T-helper 1 cell (primary cell): Measurements from ENCODE around the gene CDKAL1.
"Not testable (repeated sequence)": the region's sequence is repeated elsewhere in the genome, so short reads cannot be mapped to it uniquely, and the experiment has no call there.

Source experiments
- DNase-seq, 5 donors: peaks; one replicate each; pipeline ENCODE4 v3.0.0-alpha.2; 2012 to 2020

The CDKAL1 gene

DNA sequence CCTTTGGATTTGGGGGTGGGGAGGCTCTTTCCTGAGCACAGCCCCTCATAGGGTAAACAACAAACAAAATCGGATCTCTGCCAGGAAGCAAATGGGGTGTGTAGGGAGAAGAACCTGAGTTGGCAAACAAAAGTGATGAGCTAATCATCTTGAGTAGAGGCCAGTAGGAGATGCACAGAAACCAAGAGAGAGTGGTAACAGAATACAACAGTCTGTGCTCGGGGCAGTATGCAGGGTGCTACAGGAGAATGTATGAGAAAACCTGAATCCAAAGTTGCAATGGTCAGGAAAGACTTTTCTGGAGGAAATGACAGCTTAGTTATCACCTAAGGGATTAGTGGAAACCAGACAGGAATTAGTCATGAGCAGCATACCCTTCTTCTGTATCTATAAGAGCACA lies 177.8 kb downstream of the CDKAL1 start:
- no peak for DNase-seq

DNA sequence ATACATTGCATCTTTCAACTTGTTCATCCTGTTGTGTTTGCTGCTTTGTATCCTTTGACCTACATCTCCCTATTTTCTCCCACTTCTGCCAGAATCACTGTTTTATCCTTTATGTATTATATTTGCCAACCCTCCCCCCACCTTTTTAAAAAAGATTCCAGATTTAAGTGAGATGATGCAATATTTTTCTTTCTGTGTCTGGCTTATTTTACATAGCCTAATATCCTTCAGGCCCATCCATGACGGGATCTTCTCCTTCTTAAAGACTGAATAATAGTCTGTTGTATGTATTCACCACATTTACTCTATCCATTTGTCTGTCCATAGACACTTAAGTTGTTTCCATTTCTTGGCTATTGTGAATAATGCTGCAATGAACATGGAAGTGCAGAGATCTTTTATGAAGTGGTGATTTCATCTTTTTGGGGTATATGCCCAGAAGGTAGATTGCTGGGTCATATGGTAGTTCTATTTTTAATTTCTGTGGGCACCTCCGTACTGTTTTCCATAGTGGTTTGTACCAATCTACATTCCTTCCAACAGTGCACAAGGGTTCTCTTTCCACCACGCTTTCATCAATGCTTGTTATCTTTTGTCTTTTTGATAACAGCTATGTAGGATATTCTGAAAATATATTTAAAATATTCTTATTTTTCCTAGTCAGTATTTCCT lies 181.0 kb downstream of the CDKAL1 start:
- DNase-seq = no peak

DNA sequence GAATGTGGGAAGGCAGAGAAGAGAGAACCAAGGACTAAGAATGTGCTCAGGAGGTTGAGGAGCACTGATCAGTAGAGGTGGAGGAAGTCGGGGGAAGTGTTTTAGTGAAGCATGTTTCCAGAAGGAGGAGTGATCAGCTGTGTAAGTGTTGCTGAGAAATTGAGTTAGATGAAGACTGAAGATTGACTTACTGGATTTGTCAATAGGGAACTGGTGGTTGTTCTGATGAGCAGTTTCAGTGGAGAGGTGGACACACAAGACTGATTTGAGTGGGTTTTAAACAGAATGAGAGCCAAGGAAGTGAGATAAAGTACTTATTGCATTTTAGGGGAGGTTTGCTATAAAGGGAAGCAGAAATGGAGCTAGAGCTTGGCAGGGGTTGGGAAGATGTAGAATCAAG lies 182.6 kb downstream of the CDKAL1 start:
- no peak for DNase-seq

DNA sequence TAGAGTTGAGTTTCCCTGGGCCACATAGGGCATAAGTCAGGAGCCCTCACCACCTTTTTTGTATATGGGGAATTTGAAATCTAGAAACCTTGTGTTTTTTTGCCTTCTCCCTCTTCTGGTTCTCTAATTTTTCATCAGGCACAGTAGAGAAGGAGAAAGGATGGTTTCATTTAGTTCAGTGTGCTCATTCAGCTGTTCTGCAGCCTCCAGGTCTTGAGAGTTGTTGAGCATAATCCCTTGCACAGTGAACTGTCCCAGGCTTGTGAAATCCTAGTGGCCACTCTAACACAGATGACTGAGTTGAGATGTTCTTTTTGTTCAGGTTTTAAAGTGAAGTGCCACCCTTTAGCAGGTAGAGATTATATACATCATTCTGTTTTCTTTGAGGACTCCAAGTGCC lies 183.5 kb downstream of the CDKAL1 start:
- DNase-seq = no peak

DNA sequence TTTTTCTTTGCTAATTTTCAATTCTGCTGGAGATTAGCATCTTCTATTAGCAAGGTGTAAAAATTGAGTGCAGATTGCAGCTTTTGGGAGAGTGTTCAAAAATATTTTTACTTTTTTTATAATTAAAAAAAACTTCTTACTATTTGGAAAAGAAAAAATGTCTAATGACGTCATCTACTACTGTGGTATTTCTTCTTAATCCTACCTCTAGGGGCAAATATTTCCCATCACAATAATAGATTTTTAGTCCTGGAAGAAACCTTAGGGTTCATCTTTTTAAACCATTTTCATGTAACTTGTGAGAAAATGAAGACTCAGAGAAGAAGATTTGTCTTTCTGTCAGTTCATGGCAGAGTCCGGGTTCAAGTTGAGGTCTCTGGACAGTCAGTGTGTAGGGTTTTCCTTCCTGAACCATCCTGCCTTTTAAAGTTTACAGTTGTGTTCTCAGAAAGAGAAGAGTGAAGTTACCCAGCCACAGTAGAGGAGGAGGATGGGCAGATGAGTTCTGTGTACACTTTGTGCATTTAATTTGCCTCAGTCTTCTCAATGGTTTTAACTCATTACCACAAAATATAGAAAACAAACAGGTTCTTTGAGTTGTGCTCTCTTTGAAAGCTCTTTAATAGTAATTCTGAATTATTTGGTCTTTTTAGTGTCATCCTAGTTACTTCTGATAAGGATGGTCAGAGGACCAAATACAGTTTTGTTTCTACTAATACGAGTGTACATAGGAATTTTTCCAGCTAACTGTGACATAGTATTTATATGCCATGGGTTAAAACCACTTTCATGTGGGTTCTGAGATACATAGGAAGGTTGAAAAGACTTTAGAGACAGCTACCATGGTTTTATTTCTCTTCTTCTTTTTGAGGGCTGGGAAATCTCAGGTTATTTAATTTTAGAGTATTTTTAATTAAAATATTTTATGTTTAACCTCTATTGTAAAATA lies 184.7 kb downstream of the CDKAL1 start:
- no peak for DNase-seq

DNA sequence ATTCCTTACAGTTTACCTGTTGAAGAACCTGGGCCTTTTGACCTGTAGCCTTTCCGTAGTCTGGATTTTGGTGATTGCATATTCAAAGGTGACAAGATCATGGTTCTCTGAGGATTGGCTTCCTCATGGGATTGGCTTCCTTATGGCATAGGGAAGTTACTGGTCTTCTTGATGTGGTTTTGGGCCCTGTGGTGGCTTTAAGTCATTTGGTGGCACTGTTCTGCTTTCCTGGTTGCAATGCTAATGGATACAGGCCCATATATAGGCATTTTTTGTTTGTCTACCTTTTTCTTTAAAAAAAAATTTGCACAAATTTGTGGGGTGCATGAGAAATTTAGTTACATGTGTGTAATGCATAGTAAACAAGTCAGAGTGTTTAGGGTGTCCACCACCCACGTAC lies 185.7 kb downstream of the CDKAL1 start:
- no peak for DNase-seq

DNA sequence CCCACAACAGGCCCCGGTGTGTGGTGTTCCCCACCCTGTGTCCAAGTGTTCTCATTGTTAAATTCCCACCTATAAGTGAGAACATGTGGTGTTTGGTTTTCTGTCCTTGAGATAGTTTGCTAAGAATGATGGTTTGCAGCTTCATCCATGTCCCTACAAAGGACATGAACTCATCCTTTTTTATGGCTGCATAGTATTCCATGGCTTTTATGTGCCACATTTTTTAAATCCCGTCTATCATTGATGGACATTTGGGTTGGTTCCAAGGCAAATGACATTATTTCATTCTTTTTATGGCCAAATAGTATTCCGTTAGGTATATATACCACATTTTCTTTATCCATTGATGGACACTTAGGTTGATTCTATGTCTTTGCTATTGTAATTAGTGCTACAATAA lies 186.9 kb downstream of the CDKAL1 start:
- not testable (repeated sequence) for DNase-seq

DNA sequence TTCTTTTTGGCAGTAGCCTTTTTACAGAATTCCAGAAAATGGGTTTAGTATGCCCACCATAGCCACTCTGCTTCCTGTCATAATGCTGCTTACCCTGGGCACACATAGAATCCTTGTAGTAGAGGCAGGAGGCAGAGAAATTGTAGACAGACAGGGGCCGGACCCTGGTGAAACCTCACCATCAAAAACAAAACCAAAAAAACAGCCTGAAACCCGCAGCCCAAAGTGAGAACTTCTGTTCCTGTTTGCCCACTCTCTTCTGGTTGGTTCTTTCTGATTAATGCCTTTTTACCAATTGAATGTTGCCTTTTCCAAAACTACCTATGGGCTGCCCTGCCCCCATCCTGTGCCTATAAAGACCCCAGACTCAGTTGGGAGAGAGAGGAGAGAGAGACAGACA lies 188.2 kb downstream of the CDKAL1 start:
- no peak for DNase-seq

DNA sequence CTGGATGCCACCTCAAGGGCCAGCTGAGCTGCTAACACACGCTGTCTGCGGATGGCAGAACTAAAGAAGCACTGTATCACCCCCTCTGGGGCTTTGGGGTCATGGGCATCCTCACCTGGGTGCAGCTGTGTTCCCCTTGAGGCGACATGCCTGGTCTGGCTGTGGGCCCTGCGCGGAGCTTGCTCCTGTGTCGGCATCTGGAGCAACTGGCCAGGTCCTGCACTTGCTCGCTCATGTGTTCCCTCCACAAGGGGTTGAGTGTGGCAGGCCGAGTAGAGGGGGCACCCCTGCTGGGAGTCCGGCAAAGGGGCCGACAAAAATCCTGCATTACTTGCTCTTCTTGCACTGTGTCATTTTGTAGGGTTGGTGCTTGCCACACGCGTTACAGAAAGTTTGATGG lies 189.0 kb downstream of the CDKAL1 start:
- DNase-seq = no peak

DNA sequence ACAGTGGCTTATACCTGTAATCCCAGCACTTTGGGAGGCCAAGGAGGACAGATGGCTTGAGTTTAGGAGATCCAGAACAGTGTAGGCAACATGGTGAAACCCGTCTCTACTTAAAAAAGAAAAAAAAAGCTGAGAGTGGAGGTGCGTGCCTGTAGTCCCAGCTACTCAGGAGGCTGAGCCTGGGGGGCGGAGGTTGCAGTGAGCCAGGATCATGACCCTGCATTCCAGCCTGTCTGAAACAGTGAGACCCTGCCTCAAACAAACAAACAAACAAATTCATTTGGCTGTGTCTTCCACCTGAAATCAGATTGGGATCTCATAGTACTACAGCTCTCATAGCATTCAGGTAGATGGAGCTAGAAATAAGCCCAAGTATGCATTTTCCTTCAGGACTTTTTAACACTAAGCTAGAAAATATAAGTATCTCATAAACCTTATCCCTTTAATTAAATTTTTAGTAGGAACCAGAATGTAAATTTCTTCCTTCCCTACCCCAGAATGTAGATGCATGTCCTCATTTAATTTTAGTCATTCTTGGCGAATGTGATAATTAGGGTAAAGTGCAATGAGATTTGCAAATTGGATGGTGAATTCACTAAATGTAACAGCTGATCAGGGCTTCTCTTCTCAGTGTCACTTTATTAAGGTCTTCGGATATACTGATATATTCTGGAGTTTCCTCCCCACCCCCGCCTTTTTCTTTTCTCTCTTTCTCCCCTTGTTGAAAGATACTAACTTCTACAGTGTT lies 190.4 kb downstream of the CDKAL1 start:
- DNase-seq = no peak

DNA sequence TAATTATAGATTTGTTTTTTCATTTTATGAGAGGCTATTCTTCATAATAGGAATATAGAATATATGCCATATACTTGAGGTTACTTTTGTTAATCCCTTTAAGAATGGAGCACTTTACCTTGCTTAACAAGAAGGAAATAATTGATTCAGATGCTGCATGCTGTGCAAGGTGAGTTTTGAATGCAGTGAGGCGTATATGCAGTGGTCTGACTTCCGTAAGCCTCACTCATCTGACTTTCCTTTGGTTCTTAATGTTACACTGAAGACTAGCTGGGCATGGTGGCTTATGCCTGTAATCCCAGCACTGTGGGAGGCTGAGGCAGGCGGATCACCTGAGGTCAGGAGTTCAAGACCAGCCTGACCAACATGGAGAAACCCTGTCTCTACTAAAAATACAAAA lies 191.0 kb downstream of the CDKAL1 start:
- DNase-seq = not testable (repeated sequence)

DNA sequence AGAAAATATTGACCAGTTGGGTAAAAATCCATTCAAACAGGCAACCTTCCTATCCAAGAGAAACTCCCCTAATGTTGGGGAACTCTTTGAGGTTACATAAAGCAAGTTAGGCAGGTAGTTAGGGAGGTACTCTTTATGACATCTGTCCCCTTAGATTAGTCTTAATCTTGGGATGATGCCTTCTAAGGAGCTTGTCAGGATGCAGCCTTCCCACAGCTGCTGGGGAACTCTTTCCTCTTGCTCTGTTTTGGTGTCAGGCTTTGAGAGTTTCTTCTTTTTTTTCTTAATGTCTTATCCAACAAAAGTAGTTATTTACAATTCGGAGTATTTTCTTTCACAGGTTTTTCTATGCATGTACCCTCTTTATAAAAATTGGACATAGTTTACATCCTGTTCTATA lies 194.8 kb downstream of the CDKAL1 start:
- DNase-seq = no peak

DNA sequence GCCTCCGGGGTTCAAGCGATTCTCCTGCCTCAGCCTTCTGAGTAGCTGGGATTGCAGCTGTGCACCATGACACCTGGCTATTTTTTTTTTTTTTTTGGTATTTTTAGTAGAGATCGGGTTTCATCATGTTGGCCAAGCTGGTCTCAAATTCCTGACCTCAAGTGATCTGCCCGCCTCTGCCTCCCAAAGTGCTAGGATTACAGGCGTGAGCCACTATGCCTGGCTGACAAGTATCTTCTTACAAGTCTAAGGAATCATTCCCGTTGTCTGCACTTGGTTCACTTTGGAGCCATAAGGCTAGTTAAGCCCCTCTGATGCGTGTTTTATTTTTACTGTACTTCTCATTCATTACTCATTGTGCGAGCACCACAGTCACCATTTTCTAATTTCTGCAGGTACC lies 198.1 kb downstream of the CDKAL1 start:
- DNase-seq = not testable (repeated sequence)

DNA sequence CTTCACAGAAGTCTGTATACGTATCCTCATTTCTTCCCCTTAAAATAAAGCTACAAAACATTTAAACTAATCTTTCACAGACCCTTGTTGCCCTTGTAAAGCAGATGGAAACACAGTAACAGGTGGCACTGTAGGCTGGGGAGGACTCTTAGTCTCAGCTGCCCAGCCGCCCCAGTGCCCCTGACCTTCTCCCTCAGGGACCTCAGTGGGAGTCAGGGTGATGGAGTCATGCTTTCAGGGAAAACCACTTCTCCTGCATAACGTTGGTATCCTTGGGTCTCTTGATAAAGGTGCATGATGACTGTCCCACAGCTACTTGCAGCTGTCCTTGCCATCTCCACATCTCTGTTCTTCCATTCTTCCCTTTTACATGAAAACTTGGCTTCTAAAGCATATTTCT lies 198.6 kb downstream of the CDKAL1 start:
- DNase-seq = no peak

DNA sequence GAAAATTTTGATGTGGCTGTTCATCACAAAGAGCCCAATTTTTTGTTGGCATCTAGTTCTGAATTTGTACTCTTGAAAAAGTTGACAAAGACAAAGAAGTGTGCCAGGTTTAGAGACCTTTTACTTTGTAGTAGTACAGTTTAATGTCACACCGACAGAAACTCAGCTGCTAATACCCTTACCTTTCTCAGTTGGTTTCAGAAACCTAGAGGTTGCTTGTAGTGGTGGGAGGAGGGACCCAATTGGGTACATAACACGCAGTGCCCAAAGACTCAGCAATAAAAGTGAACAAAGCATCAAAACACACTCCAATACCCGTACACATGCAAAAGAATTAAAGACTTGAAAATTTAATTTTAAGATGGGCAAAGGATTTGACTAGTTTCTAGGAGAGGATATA lies 203.7 kb downstream of the CDKAL1 start:
- DNase-seq = no peak

DNA sequence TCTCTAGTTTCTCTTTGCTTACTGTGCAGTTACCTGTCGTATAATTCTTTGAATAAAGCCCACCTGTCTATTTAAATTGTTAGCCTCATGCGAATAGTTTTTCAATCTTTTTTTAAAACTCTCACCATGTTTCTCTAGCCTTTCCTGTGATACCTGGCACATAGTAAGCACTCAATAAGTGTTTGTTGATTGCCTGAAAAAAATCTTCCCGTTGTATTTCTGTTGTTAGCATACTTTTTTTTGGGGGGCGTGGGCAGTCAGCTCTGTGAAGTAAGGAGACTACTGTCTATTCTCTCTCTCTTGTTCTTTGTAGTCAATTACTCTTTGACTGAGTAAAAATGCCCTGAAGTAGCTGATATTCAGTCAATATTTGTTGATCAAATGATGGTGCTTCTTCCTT lies 205.8 kb downstream of the CDKAL1 start:
- DNase-seq = no peak

DNA sequence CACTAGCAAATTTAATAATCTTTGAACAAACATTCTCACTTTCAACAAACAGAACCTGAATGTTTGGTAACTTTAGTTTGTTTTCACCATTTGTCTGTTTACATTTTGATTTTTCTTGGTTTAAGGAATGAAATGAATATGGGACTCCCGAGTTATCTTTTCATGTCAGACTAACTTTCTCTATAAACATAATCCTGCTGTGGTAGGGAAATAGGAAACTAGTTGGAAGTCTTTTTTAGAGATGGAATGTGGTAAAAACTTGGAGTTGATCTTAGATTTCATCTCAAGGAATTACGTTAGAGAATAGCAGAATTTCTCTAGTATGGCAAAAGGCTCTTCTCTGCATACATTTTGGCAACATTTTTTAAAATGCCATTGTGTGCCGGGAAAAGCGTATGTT lies 206.5 kb downstream of the CDKAL1 start:
- no peak for DNase-seq

DNA sequence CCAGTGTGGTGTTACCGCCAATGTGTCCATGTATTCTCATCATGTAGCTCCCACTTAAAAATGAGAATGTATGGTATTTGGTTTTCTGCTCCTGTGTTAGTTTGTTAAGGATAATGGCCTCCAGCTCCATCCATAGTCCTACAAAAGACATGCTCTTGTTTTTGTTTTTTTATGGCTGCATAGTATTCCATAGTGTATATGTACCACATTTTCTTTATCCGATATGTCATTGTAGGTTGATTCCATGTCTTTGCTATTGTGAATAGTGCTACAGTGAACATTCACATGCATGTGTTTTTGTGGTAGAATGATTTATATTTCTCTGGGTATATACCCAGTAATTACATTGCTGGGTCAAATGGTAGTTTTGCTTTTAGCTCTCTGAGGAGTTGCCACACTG lies 207.2 kb downstream of the CDKAL1 start:
- DNase-seq = no peak

DNA sequence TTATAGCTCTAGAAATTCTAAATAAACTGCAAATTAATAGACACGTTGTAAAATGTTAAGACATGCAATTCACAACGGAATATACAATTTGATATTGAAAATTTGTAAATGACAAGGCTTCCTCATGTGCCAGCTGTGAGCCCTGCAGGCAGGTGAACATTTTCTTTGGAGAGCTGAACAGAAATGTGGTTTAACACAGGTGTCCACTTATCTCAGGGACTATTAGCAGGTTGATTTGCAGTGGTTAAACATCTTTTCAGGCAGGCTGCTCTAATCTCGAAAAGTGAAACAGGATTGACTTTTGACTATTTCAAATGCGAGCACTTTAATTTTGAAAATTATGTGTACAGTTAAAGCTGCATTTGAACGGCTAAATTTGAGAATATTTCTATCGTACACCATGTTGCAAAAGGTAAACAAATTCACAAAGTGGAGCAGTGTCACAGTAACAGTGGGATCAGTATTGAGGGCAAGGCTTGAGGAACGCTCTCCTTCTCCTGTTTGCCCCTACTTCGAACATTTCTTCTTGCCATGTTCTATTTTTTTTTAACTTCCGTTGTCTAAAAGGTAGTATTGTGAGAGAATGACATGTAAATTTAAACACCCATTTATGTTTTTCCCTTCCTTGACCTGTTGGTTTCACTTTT lies 210.8 kb downstream of the CDKAL1 start:
- DNase-seq = no peak

DNA sequence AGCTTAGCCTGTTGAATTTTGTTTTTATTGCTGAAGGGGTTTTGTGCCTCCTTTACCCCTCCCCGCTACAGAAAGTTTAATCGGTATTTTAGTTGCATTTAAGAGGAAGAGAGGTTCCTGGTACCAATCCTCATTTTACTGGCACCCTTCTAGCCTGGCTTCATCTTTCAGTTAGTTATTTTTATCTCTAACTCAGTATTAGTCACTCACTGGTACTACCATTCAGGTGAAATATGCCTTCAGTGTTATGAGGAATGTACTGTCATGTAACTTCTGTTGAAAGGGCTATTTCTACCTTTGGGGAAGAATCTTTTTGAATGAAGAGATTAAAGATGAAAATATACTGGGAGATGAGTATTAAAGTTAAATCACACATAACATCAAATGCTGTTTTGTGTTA lies 211.8 kb downstream of the CDKAL1 start:
- DNase-seq = no peak

DNA sequence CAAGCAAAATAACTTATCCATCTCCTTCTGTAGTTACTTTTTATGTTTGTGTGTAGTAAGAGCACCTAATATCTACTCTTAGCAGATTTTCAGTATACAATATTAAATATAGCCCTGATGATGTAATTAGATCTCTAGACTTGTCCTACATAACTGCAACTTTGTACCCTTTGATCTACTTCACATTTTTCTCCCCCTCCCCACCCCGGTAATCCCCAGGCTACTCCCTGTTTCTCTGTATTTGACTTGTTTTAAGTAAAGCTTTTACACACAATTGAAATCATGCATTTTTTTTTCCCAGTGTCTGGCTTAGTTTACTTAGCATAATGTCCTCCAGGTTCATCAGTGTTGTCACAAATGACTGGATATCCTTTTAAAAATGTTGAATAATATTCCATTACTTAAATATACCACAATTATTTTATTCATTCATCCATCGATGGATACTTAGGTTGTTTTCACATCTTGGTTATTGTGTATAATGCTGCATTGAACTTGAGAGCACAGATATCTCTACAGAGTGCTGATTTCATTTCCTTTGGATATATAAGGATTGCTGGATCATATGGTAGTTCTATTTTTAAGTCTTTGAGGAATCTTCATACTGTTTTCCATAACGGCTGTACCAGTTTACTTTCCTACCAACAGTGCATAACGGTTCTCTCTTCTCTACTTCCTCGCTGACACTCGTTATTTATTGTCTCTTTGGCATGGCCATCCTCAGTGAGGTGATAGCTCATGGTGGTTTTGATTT lies 212.7 kb downstream of the CDKAL1 start:
- DNase-seq = no peak

DNA sequence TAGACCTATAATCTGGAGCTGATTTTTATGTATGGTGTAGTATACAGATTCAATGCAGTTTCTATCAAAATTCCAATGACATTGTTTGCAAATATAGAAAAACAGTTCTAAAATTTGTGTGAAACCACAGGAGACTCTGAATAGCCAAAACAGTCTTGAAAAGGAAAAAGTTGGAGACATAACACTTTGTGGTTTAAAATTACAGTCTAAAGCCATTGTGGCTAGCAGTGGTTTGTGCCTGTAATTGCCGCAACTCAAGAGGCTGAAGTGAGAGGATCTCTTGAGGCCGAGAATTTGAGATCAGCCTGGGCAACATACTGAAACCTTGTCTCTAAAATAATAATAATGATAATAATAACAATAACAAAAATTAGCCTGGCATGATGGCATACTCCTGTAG lies 213.7 kb downstream of the CDKAL1 start:
- DNase-seq = no peak
